GM19238 (cell line): Measurements from ENCODE around the gene PRPF8.
A peak's percentile ranks its signal among the peaks of the same experiment; 100 is the strongest.
"Not testable (repeated sequence)": the region's sequence is repeated elsewhere in the genome, so short reads cannot be mapped to it uniquely, and the experiment has no call there.

Experiments used
- DNase-seq: peaks from one replicate; pipeline ENCODE4 v3.0.0; 2011; ENCODE audit warnings: low spot score; ENCODE audit not compliant: insufficient read length

The PRPF8 gene

GRCh38 chr17:1716912-1717695 is 32.4 kb upstream of the PRPF8 start:
- peak; percentile 90 for DNase-seq

DNA sequence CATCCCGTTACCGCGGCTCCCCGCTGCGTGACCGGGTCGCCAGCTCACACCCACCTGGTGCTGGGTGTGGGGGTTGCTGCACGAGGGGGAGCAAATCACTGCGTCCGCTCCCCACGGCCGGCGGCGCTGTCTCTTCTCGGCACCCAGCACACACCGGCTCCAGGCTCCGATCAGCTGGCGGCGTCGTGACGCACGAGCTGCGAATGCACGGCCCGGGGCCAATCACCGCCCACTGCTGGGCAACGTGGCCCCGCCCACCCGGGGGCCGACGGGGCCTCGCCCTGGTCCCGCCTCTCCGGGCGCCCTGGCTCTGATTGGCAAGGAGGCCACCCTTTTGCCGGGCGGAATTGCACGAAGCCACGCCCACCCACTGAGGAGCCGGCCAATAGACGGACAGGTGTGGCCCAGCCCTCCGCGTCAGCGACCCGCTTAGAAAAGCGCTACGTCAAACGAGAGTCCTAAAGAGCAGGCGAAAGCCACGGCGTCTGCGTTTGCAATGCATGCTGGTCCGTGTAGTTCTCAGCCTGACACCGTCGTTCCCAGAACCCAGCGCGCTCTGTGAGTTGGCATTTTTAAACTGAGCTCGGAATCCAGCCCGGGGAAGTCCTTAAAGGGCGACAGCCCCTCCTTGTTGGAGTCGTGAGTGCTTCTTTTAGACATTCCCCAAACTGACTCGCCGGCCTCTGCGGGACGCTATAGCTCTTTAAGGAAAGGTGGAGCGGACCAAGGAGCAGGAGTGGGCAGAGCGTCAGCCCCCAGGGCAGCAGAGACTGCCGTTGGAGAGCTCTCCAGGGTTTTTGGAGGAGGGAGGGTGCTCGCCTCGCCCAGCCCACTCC is 31.6 kb upstream of the PRPF8 start:
- DNase-seq, result peak; percentile 100

DNA sequence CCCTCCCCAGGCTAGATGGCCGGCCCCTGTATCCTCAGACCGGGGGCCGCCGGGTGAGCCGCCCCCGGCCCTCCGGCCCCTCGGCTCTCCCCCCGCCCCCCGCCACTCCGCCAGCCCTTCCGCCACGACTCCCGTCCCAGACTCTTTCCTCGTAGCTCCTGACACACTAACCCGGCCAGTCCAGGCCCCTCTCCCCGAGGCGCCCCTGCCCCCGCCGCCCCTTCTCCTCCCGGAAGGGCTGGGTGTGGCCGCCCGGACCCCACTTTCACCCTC is 31.1 kb upstream of the PRPF8 start:
- no peak for DNase-seq

- no peak for DNase-seq
Observed at GRCh38 chr17:1714980-1715802, 30.5 kb upstream of the PRPF8 start.

DNA sequence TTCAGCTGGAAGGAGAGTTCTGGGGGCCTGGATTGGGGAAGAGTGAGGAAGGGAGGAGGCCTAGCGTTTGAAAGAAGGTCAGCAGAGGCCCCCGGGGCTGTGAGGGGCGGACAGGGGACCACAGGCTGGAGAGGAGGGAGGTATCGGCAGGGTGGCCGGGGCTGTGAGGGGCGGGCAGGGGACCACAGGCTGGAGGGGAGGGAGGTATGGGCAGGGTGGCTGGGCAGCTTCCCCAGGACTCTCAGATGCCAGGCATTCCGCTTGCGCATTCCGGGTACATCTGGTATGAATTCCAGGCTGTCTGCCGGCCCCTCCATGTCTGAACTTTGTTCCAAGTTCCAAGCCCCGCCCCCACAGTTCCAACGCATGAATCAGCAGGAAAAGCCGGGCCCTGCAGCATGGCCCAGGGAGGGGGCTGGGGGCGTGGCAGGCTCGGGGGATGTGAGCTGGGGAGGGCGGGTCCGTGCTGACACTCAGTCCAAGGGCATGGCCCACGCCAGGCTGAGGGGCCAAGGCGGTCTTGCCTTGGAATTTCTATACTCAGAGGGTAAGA is 29.8 kb upstream of the PRPF8 start:
- no peak for DNase-seq

DNA sequence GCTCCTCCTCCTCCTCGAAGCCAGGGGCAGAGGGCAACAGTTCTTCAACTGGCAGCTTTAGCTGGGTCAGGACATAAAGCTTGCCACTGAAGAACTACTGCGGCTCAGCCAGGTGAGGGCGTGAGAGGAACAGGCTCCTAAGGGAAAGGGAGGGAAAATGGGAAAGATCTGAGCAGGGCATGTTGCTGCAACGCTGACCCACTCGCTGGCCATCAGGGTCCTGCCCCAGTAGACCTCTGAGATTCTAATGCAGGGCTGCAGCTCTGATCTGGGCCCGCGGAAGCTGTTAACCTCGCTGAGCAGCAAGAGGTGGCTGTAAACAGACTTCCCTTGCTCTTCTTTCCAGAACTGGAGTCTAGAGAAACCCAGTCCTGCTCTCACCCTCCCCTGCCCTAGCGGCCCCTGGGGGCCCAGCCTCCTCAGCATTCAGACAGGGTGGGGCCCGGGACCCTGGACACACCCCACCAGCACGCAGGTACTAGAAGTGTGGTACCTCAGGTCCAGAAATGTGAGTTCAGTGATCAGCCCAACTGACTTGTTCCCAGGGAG is 29.3 kb upstream of the PRPF8 start:
- no peak for DNase-seq

DNA sequence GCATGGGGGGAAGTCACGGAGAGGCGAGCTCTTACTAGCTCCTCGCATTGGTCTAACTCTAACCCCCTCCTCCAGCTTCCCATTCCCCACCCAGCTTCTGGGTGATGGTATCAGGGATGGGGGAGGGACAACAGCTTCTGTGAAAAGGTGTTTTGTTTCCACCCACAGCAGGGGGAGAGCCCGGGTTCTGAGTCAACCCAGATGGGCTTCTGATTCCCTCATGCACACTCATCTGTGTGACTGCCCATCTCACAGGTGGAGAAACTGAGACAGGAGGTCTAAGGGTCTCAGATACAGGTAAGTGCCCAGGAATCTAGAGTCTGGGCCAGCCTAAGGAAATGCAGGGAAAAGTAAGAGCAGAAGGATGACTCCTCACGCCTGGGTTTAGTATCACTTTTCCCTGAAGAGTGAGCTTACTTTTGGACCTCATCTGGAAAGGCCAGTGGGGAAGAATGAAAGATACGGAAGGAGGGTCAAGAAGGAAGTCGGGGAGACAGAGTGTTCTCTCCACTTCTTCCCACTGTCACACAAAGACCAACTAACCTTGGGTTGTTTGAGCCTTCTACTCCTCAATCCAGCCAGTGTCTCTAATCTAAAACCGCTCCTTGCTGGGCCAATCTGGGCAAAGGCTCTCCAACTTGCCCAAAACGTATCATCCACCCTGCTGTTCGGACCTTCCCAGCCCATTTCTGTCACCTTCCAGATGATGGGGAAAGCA is 28.7 kb upstream of the PRPF8 start:
- no peak for DNase-seq

GRCh38 chr17:1712271-1712670 is 27.6 kb upstream of the PRPF8 start:
- no peak for DNase-seq

GRCh38 chr17:1711804-1712203 is 27.1 kb upstream of the PRPF8 start:
- DNase-seq, result no peak

GRCh38 chr17:1710807-1711553 is 26.3 kb upstream of the PRPF8 start:
- DNase-seq, result no peak

DNA sequence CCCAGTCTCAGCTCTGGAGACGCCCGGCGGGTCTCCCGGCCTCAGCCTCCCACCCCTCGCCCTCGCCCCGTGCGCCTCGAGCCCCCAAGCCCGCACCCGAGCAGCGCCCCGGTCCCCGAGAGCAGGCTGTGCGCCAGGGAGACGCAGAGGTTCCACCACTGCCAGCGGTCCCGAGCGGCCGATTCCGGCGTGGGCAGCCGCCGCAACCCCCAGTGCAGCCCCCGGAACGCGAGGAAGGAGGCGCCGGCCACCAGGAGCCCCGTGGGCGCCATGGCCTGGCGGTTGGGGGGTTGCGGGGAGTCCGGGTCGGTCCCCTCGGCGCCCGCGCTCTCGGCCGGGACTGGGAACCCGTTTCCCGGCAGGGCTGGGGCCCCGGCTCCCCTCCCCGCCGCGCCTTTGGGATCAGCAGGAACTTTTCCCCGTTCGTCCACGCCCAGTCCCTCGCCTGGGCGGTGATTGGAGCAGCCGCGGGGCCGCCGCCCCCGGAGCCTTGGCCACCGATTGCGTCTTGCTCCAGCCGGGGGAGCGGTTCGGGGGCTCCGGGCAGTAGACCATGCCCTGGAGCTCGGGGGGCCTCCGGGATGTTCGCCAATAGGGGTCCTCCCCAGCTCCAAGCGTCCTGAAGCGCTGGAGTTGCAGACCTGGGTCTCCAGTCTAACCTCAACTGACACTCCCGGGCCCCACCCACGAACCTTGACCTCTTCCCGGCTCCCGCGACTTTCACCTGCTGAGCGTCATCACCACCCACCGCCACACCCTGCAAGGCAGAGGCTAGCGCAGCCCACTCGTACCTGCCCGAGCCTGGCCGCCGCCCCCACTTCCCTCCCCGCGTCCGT is 25.5 kb upstream of the PRPF8 start, which contains the start of gene TLCD2:
TLCD2 (minus strand) TSS at position 407 of the 836 bp plus-strand sequence; CDS start at position 272, 135 bp downstream.
- DNase-seq, result no peak

- no peak for DNase-seq
Observed at GRCh38 chr17:1709403-1709951, 24.8 kb upstream of the PRPF8 start.

DNA sequence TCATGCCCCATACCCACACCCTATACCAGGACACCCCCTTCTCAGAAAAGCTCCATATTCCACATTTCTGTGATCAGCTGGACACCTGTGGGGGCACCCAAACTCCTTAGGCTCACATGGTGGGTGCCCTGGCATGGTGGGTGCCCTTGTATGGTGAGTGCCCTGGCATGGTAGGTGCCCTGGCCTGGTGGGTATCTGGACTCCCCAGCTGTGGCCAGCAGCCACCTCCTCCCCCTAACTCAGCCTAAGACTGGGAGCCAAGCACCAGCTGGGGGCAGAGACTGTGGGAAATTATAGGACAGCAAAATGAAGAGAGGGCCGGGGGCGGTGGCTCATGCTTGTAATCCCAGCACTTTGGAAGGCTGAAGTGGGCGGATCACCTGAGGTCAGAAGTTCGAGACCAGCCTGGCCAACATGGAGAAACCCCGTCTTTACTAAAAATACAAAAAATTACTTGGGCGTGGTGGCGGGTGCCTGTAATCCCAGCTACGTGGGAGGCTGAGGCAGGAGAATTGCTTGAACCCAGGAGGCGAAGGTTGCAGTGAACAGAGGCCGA is 24.2 kb upstream of the PRPF8 start:
- not testable (repeated sequence) for DNase-seq

- DNase-seq, result no peak
Observed at GRCh38 chr17:1707107-1707506, 22.4 kb upstream of the PRPF8 start.

DNA sequence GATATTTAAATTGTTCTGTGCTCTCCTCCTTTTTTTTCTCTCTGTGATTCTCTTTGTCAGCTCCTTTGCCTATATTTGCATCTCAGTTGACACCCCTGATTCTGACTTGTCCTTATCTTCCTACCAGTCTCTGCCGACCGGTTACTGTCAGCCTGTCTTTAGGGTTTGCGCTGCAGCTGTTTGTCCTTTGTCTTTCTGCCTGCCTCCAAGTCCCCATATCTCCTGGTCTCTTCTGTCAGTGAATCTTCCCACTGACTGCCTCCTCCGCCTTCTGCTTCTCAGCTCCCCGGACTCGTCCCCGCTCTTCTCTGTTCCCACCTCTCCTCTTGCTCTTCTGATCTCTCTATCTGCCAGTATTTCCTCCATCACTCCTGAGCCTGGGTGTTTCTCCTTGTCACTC is 20.3 kb upstream of the PRPF8 start:
- no peak for DNase-seq

DNA sequence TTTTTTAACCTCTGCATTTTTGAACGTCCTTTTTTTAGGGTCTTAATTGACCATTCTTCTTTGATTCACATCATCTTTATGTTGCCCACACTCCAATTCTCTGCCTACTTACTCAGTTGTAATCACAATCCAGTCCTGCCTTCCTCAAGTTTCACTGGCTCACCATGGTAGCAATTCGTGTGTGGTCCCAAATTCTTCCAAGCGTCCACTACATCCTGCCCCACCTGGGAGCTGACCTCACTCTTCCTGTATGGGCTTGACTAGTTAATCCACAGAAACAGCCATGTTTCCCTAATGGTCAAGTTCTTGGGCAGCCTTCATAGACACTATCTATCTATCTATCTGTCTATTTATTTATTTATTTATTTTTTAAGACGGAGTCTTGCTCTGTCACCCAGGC is 18.4 kb upstream of the PRPF8 start:
- DNase-seq, result no peak

DNA sequence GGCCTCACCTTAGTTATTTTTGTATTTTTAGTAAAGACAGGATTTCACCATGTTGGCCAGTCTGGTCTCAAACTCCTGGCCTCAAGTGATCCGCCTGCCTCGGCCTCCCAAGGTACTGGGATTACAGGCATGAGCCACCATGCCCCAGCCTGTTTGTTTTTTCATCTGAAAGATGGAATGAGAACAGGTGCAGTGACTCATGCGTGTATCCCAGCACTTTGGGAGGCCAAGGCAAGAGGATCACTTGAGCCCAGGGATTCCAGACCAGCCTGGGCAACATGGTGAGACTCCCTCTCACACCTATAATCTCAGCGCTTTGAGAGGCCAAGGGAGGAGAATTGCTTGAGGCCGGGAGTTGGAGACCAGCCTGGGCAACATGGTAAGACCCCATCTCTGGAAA is 15.2 kb upstream of the PRPF8 start:
- not testable (repeated sequence) for DNase-seq

GRCh38 chr17:1697681-1698080 is 13.0 kb upstream of the PRPF8 start:
- DNase-seq, result no peak
